Stimulated activated naive B cell treated with anti-CD40 and anti-IgM and Interleukin-4, amounts not matched to agents 10 μg/mL and 1 μg/mL and 100 μg/mL, for 72 hours (primary cell): ENCODE results near the gene GFM1.

Source experiments
- ATAC-seq, 2 donors: fragments of 150-1000 bp; cut with Tn5 transposase; replicated peaks; 2 replicates each; pipeline ENCODE4 v1.10.0; 2021; ENCODE audit warnings: moderate library complexity in 1 of 2
- DNase-seq: peaks from one replicate; pipeline ENCODE4 v3.0.0; 2021
- H3K27ac Mint-ChIP-seq: one replicate; pipeline ENCODE4 v1.8.0; 2022; ENCODE audit warnings: mild to moderate bottlenecking, mixed read lengths
- H3K27me3 Mint-ChIP-seq, 2 donors: one replicate each; pipeline ENCODE4 v1.8.0; 2022; ENCODE audit warnings: mixed read lengths in 2 of 2
- H3K36me3 Mint-ChIP-seq, 2 donors: one replicate each; pipeline ENCODE4 v1.8.0; 2022; ENCODE audit warnings: mixed read lengths in 2 of 2, mild to moderate bottlenecking in 1 of 2
- H3K4me1 Mint-ChIP-seq, 2 donors: one replicate each; pipeline ENCODE4 v1.8.0; 2022; ENCODE audit warnings: mixed read lengths in 2 of 2, mild to moderate bottlenecking in 1 of 2
- H3K4me3 Mint-ChIP-seq, 2 donors: one replicate each; pipeline ENCODE4 v1.8.0; 2022; ENCODE audit warnings: mild to moderate bottlenecking in 2 of 2, mixed read lengths in 2 of 2, moderate library complexity in 1 of 2
- H3K9me3 Mint-ChIP-seq, 2 donors: one replicate each; pipeline ENCODE4 v1.8.0; 2022; ENCODE audit warnings: mixed read lengths in 2 of 2, mild to moderate bottlenecking in 1 of 2

Gene GFM1

GRCh38 chr3:158727206-158728060 is 83.1 kb downstream of the GFM1 start:
- ATAC-seq (peak; percentile 54 to 66), DNase-seq (no peak)
- Mint-ChIP-seq H3K27me3 (peaks cover 4 to 15% of the 10 kb centered on the region in 2 donors), H3K9me3 (no peaks in the 10 kb centered on the region), H3K4me3 (peak overlapping the region in 1 of 2 donors; percentile 55), H3K4me1 (peaks cover 19 to 26% of the 10 kb centered on the region in 2 donors), H3K27ac (no peak overlapping the region), H3K36me3 (peaks cover 5 to 10% of the 10 kb centered on the region in 2 donors)

- no peak for ATAC-seq
- peaks cover 2 to 10% of the 10 kb centered on the region in 2 donors for H3K36me3 Mint-ChIP-seq
- peaks cover 16 to 22% of the 10 kb centered on the region in 2 donors for H3K4me1 Mint-ChIP-seq
- DNase-seq = no peak
- peaks cover 4 to 20% of the 10 kb centered on the region in 2 donors for H3K27me3 Mint-ChIP-seq
- peak overlapping the region in 1 of 2 donors; percentile 55 for H3K4me3 Mint-ChIP-seq
- no peak overlapping the region for H3K27ac Mint-ChIP-seq
- H3K9me3 Mint-ChIP-seq = no peaks in the 10 kb centered on the region
Measured at GRCh38 chr3:158728061-158728377, 83.7 kb downstream of the GFM1 start.

GRCh38 chr3:158728851-158729250 is 84.5 kb downstream of the GFM1 start:
- peaks cover 4 to 20% of the 10 kb centered on the region in 2 donors for H3K27me3 Mint-ChIP-seq
- ATAC-seq = no peak
- H3K4me3 Mint-ChIP-seq = no peak overlapping the region
- peaks cover 6 to 11% of the 10 kb centered on the region in 2 donors for H3K36me3 Mint-ChIP-seq
- no peak overlapping the region for H3K27ac Mint-ChIP-seq
- no peak for DNase-seq
- H3K9me3 Mint-ChIP-seq = no peaks in the 10 kb centered on the region
- peaks cover 15 to 20% of the 10 kb centered on the region in 2 donors for H3K4me1 Mint-ChIP-seq

GRCh38 chr3:158731486-158731885 is 87.2 kb downstream of the GFM1 start:
- peak overlapping the region; percentile 78 to 81 for H3K4me3 Mint-ChIP-seq
- H3K9me3 Mint-ChIP-seq = peaks cover 0 to 9% of the 10 kb centered on the region in 2 donors
- no peak for ATAC-seq
- H3K4me1 Mint-ChIP-seq = peaks cover 13 to 20% of the 10 kb centered on the region in 2 donors
- H3K36me3 Mint-ChIP-seq = peaks cover 16 to 32% of the 10 kb centered on the region in 2 donors
- H3K27ac Mint-ChIP-seq = no peak overlapping the region
- no peak for DNase-seq
- H3K27me3 Mint-ChIP-seq = peaks cover 4 to 20% of the 10 kb centered on the region in 2 donors

- no peak within 1 kb of the TSS for H3K27ac Mint-ChIP-seq
Measured at GRCh38 chr3:158731938-158732855, 87.9 kb downstream of the GFM1 start, which contains the start of gene RARRES1. RARRES1 (minus strand) TSS chr3:158732457; CDS start chr3:158732415, 42 bp downstream.

GRCh38 chr3:158732856-158733200 is 88.5 kb downstream of the GFM1 start:
- peaks cover 20 to 44% of the 10 kb centered on the region in 2 donors for H3K36me3 Mint-ChIP-seq
- H3K9me3 Mint-ChIP-seq = peaks cover 0 to 11% of the 10 kb centered on the region in 2 donors
- ATAC-seq (no peak), DNase-seq (no peak)
- peaks cover 9 to 15% of the 10 kb centered on the region in 2 donors for H3K4me1 Mint-ChIP-seq
- H3K4me3 Mint-ChIP-seq = peak overlapping the region in 1 of 2 donors; percentile 81
- no peak overlapping the region for H3K27ac Mint-ChIP-seq
- H3K27me3 Mint-ChIP-seq = peaks cover 4 to 20% of the 10 kb centered on the region in 2 donors

More at GRCh38 chr3:158731938-158732855, 87.9 kb downstream of the GFM1 start, which contains the start of gene RARRES1:
- peak; percentile 83 to 84 for ATAC-seq
- H3K4me1 Mint-ChIP-seq = peaks cover 13 to 20% of the 10 kb centered on the region in 2 donors
- peaks cover 4 to 20% of the 10 kb centered on the region in 2 donors for H3K27me3 Mint-ChIP-seq
- peak; percentile 33 for DNase-seq
- peaks cover 17 to 38% of the 10 kb centered on the region in 2 donors for H3K36me3 Mint-ChIP-seq
- H3K4me3 Mint-ChIP-seq = peak within 1 kb of the TSS; percentile 78 to 81
- H3K9me3 Mint-ChIP-seq = peaks cover 0 to 9% of the 10 kb centered on the region in 2 donors

- H3K27me3 Mint-ChIP-seq = peaks cover 4 to 20% of the 10 kb centered on the region in 2 donors
- peaks cover 6 to 10% of the 10 kb centered on the region in 2 donors for H3K4me1 Mint-ChIP-seq
- DNase-seq (no peak), ATAC-seq (no peak)
- H3K4me3 Mint-ChIP-seq = no peak overlapping the region
- H3K36me3 Mint-ChIP-seq = peaks cover 27 to 48% of the 10 kb centered on the region in 2 donors
- H3K9me3 Mint-ChIP-seq = peaks cover 0 to 11% of the 10 kb centered on the region in 2 donors
- H3K27ac Mint-ChIP-seq = no peak overlapping the region
Measured at GRCh38 chr3:158733656-158734055, 89.3 kb downstream of the GFM1 start.

- Mint-ChIP-seq H3K36me3 (peaks cover 28 to 52% of the 10 kb centered on the region in 2 donors), H3K27ac (no peak overlapping the region), H3K4me1 (peaks cover 4 to 10% of the 10 kb centered on the region in 2 donors), H3K9me3 (peaks cover 0 to 11% of the 10 kb centered on the region in 2 donors), H3K4me3 (no peak overlapping the region), H3K27me3 (peaks cover under 1 to 15% of the 10 kb centered on the region in 2 donors)
- DNase-seq = no peak
- no peak for ATAC-seq
Measured at GRCh38 chr3:158735296-158736033, 91.1 kb downstream of the GFM1 start.

GRCh38 chr3:158737410-158737809 is 93.1 kb downstream of the GFM1 start:
- Mint-ChIP-seq H3K36me3 (peaks cover 37 to 59% of the 10 kb centered on the region in 2 donors), H3K4me3 (no peak overlapping the region), H3K27ac (no peak overlapping the region), H3K27me3 (peaks cover 0 to 5% of the 10 kb centered on the region in 2 donors), H3K9me3 (peaks cover 0 to 11% of the 10 kb centered on the region in 2 donors), H3K4me1 (peaks cover 0 to 6% of the 10 kb centered on the region in 2 donors)
- DNase-seq (no peak), ATAC-seq (no peak)

- H3K36me3 Mint-ChIP-seq = peaks cover 40 to 57% of the 10 kb centered on the region in 2 donors
- H3K4me1 Mint-ChIP-seq = peaks cover 0 to 6% of the 10 kb centered on the region in 2 donors
- ATAC-seq (no peak), DNase-seq (no peak)
- no peaks in the 10 kb centered on the region for H3K27me3 Mint-ChIP-seq
- H3K4me3 Mint-ChIP-seq = no peak overlapping the region
- no peak overlapping the region for H3K27ac Mint-ChIP-seq
- peaks cover 0 to 11% of the 10 kb centered on the region in 2 donors for H3K9me3 Mint-ChIP-seq
Measured at GRCh38 chr3:158737976-158738615, 93.8 kb downstream of the GFM1 start.

- Mint-ChIP-seq H3K27ac (no peak overlapping the region), H3K36me3 (peaks cover 42 to 61% of the 10 kb centered on the region in 2 donors), H3K4me1 (peaks cover 0 to 6% of the 10 kb centered on the region in 2 donors), H3K27me3 (no peaks in the 10 kb centered on the region), H3K4me3 (no peak overlapping the region), H3K9me3 (peaks cover 0 to 11% of the 10 kb centered on the region in 2 donors)
- no peak for ATAC-seq
- DNase-seq = no peak
Measured at GRCh38 chr3:158738653-158739052, 94.3 kb downstream of the GFM1 start.

- ATAC-seq (no peak), DNase-seq (no peak)
- Mint-ChIP-seq H3K27ac (no peak overlapping the region), H3K9me3 (peaks cover 0 to 11% of the 10 kb centered on the region in 2 donors), H3K27me3 (no peaks in the 10 kb centered on the region), H3K4me3 (no peak overlapping the region), H3K4me1 (peaks cover 0 to 6% of the 10 kb centered on the region in 2 donors), H3K36me3 (peaks cover 42 to 61% of the 10 kb centered on the region in 2 donors)
Measured at GRCh38 chr3:158739078-158739477, 94.8 kb downstream of the GFM1 start.

- Mint-ChIP-seq H3K27ac (no peak overlapping the region), H3K9me3 (peaks cover 0 to 11% of the 10 kb centered on the region in 2 donors), H3K4me1 (peaks cover 0 to 6% of the 10 kb centered on the region in 2 donors), H3K36me3 (peaks cover 47 to 65% of the 10 kb centered on the region in 2 donors), H3K4me3 (no peak overlapping the region), H3K27me3 (no peaks in the 10 kb centered on the region)
- ATAC-seq (no peak), DNase-seq (no peak)
Measured at GRCh38 chr3:158739661-158740060, 95.3 kb downstream of the GFM1 start.
